Measurements from ENCODE around the gene CEACAM16.

- TF ChIP-seq, protein P1, sequence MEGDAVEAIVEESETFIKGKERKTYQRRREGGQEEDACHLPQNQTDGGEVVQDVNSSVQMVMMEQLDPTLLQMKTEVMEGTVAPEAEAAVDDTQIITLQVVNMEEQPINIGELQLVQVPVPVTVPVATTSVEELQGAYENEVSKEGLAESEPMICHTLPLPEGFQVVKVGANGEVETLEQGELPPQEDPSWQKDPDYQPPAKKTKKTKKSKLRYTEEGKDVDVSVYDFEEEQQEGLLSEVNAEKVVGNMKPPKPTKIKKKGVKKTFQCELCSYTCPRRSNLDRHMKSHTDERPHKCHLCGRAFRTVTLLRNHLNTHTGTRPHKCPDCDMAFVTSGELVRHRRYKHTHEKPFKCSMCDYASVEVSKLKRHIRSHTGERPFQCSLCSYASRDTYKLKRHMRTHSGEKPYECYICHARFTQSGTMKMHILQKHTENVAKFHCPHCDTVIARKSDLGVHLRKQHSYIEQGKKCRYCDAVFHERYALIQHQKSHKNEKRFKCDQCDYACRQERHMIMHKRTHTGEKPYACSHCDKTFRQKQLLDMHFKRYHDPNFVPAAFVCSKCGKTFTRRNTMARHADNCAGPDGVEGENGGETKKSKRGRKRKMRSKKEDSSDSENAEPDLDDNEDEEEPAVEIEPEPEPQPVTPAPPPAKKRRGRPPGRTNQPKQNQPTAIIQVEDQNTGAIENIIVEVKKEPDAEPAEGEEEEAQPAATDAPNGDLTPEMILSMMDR (IDR thresholded peaks at IDR 0.05), result no peak
- no peak for TF ChIP-seq POLR2A (IDR thresholded peaks at IDR 0.05)
Measured at GRCh38 chr19:44692379-44692721, 6.6 kb upstream of the CEACAM16 start.
